ENCODE measurements around the gene MTG2. TPM values are rescaled to one million over a fixed set of nuclear protein-coding genes. Genes with fewer than 3 reads are reported as not detected.

MTG2 gene
- total and polyA plus RNA-seq, 2 of the 13 experiments (the other 11 are each of a cell fraction or from before 2014, with no cell fraction given) = 20.4 to 37.8 TPM

GRCh38 chr20:62227977-62228958 lies 45.4 kb downstream of the MTG2 start (continued):
- TF ChIP-seq ARID5B (CRISPR knock-in tag; IDR thresholded peaks at IDR 0.05) = no peak
- TF ChIP-seq RNF219 (CRISPR knock-in tag; IDR thresholded peaks at IDR 0.05) = no peak
- TF ChIP-seq ZNF788 (CRISPR knock-in tag; IDR thresholded peaks at IDR 0.05; ENCODE audit: borderline replicate concordance) = no peak
- TF ChIP-seq NR3C1 (CRISPR knock-in tag; IDR thresholded peaks at IDR 0.05) = no peak
- TF ChIP-seq ZNF646 (CRISPR knock-in tag; IDR thresholded peaks at IDR 0.05) = no peak
- no peak for TF ChIP-seq MED8 (CRISPR knock-in tag; IDR thresholded peaks at IDR 0.05; ENCODE audit: insufficient replicate concordance)
- TF ChIP-seq ZNF101 (CRISPR knock-in tag; IDR thresholded peaks at IDR 0.05; ENCODE audit: borderline replicate concordance, low read depth) = no peak
- no peak for TF ChIP-seq HNF4A (CRISPR knock-in tag; IDR thresholded peaks at IDR 0.05)
- TF ChIP-seq ZNF678 (CRISPR knock-in tag; IDR thresholded peaks at IDR 0.05) = no peak
- no peak for TF ChIP-seq THAP9 (CRISPR knock-in tag; IDR thresholded peaks at IDR 0.05; ENCODE audit: borderline replicate concordance)
- no peak; the same call in 1 of the 2 replicates for TF ChIP-seq ZSCAN21 (CRISPR knock-in tag; IDR thresholded peaks at IDR 0.05; ENCODE audit: borderline replicate concordance)

Measured in HepG2 (cell line).